ENCODE results near the gene NFILZ. TPM values are rescaled to one million over a fixed set of nuclear protein-coding genes. Genes with fewer than 3 reads are reported as not detected.

NFILZ gene
- total and polyA plus RNA-seq, 2 of the 8 experiments (the other 6 are each of a cell fraction or from before 2014, with no cell fraction given), result not detected

- no peaks in the 10 kb centered on the region for H3K27me3 ChIP-seq (replicated peaks in 1 of 4; ENCODE audit: control insufficient read depth in 3 of 4, extremely low read depth in 1 of 4, insufficient read depth in 3 of 4, low read length in 3 of 4)
- H2BK5ac ChIP-seq (ENCODE audit: low read depth, low read length), result no peak overlapping the region
- H2BK20ac ChIP-seq (ENCODE audit: low read length), result no peak overlapping the region
- peak overlapping the region in 1 of 2 experiments; percentile 34; a peak in 1 of 4 replicates for H3K4me2 ChIP-seq (ENCODE audit: insufficient read depth in 1 of 2, low read depth in 2 of 2, low read length in 2 of 2)
- no peak overlapping the region for H4K5ac ChIP-seq (ENCODE audit: insufficient read length, low read depth, low read length)
- H3K36me3 ChIP-seq (ENCODE audit: control insufficient read depth in 2 of 4, insufficient read depth in 4 of 4, low read length in 3 of 4), result no peaks in the 10 kb centered on the region
- H3K18ac ChIP-seq (ENCODE audit: extremely low read depth, low read length), result no peak overlapping the region
- H2BK15ac ChIP-seq (ENCODE audit: low read length), result no peak overlapping the region
- no peaks in the 10 kb centered on the region for H3K79me2 ChIP-seq (ENCODE audit: control insufficient read depth in 1 of 2, insufficient read depth in 2 of 2, low read length in 2 of 2)
- no peak overlapping the region for H3K9ac ChIP-seq (replicated peaks in 1 of 4; ENCODE audit: extremely low read depth in 1 of 4, low read depth in 3 of 4, low read length in 3 of 4)
- H3K27ac ChIP-seq (ENCODE audit: low read depth, low read length), result no peak overlapping the region
- H4K20me1 ChIP-seq (replicated peaks in 1 of 2; ENCODE audit: control insufficient read depth in 1 of 2, insufficient read depth in 2 of 2, low read length in 2 of 2), result no peaks in the 10 kb centered on the region
- H3K4me3 ChIP-seq (ENCODE audit: extremely low read depth in 1 of 4, insufficient read depth in 2 of 4, low read depth in 3 of 4, low read length in 4 of 4), result no peak overlapping the region; a peak in 1 of 8 replicates
- no peak overlapping the region for H2AK5ac ChIP-seq (ENCODE audit: low read depth, low read length)
- 80% methylated on average over 11 of the region's 11 CpGs; no CpG with 5 or more reads in 1 of the 2 experiments for WGBS, 2 experiments (ENCODE audit: extremely low coverage in 1 of 2, insufficient coverage in 1 of 2, insufficient read length in 1 of 2, insufficient replicate concordance in 2 of 2, low coverage in 1 of 2, low lambda C conversion rate in 2 of 2, missing lambda C conversion rate in 1 of 2)
- H3K23ac ChIP-seq (ENCODE audit: insufficient read length), result no peak overlapping the region
- no peak overlapping the region for H3K56ac ChIP-seq (replicated peaks; ENCODE audit: insufficient read length, low read depth, low read length)
- POLR2A ChIA-PET (ENCODE audit: partially characterized antibody), result interaction anchor here (2.0 kb wide), 1 partner anchor 19 kb away, joined by 5 read pairs; no protein-coding TSS in a partner anchor
- H3K4me1 ChIP-seq (replicated peaks in 1 of 4; ENCODE audit: control insufficient read depth in 3 of 4, insufficient read depth in 4 of 4, low read length in 3 of 4), result peaks cover 2 to 10% (median 8%) of the 10 kb centered on the region in 4 experiments; a peak in 6 of 7 replicates
- H2AFZ ChIP-seq (ENCODE audit: low read length), result no peak overlapping the region
- FAIRE-seq (no peak), DNase-seq (ENCODE audit: low read depth in 1 of 2, low spot score in 2 of 2) (no peak)
- TF ChIP-seq SAP30 (IDR thresholded peaks at IDR 0.05; ENCODE audit: insufficient read depth, insufficient replicate concordance, low read length) (no peak), BCL11A (IDR thresholded peaks at IDR 0.05; ENCODE audit: low read depth in 2 of 2, low read length in 2 of 2) (no peak), RBBP5 (IDR thresholded peaks at IDR 0.05; ENCODE audit: borderline replicate concordance, low read depth, low read length) (no peak), KDM4A (IDR thresholded peaks at IDR 0.05; ENCODE audit: low read depth, low read length, severe bottlenecking) (no peak), NRF1 (IDR thresholded peaks at IDR 0.05; ENCODE audit: low read depth, low read length) (no peak), CEBPB (IDR thresholded peaks at IDR 0.05; ENCODE audit: low read depth, low read length) (no peak), RAD21 (IDR thresholded peaks at IDR 0.05 in 1 of 2, conservative IDR thresholded peaks at IDR 0.05 in 1 of 2; ENCODE audit: low read depth in 2 of 2, low read length in 2 of 2) (no peak), CBX8 (IDR thresholded peaks at IDR 0.05; ENCODE audit: borderline replicate concordance, low read depth, low read length) (no peak), EP300 (IDR thresholded peaks at IDR 0.05; ENCODE audit: borderline replicate concordance in 1 of 2, low read depth in 2 of 2, low read length in 2 of 2) (no peak), TAF7 (optimal IDR thresholded peaks at IDR 0.05; ENCODE audit: borderline replicate concordance, low read depth, low read length) (no peak), CHD2 (IDR thresholded peaks at IDR 0.05; ENCODE audit: low read length) (no peak), GABPA (IDR thresholded peaks at IDR 0.05; ENCODE audit: borderline replicate concordance, insufficient read depth, low read length) (no peak), POLR2AphosphoS5 (IDR thresholded peaks at IDR 0.05; ENCODE audit: low read depth, low read length) (no peak)
- peak overlapping the region; percentile 88; the same call in 1 of the 2 replicates for H4K8ac ChIP-seq (ENCODE audit: extremely low read depth, insufficient read depth, low read length)
- no peaks in the 10 kb centered on the region for H3K23me2 ChIP-seq (ENCODE audit: low read depth, low read length)
- H3K9me3 ChIP-seq (ENCODE audit: insufficient read depth in 2 of 2, low read depth in 1 of 2, low read length in 1 of 2), result no peaks in the 10 kb centered on the region; a peak in 1 of 4 replicates
- CTCF ChIA-PET (ENCODE audit: partially characterized antibody), result interaction anchor here (0.6 to 5.6 kb wide), 8 partner anchors 9 to 421 kb away, joined by 3 to 45 read pairs (median 4); no protein-coding TSS in a partner anchor
- no peak overlapping the region for H3K14ac ChIP-seq (ENCODE audit: insufficient read length)
- H2BK12ac ChIP-seq (ENCODE audit: low read depth, low read length), result no peak overlapping the region
- no peak overlapping the region for H2BK120ac ChIP-seq (replicated peaks; ENCODE audit: low read depth, low read length)
- H3K79me1 ChIP-seq (ENCODE audit: low read depth, low read length), result no peaks in the 10 kb centered on the region
- H3K4ac ChIP-seq (replicated peaks; ENCODE audit: insufficient read length, low read depth, low read length), result no peak overlapping the region
- no peak overlapping the region for H4K91ac ChIP-seq (replicated peaks; ENCODE audit: insufficient read length, low read length)
These were observed 989 bp downstream of the NFILZ start for GRCh38 chr19:8631425-8631819.

Measured in H1 (cell line).